MCF 10A (cell line): ENCODE data around the gene SMIM21. TPM values are rescaled to one million over a fixed set of nuclear protein-coding genes. Genes with fewer than 3 reads are reported as not detected.

Source experiments
- BruUV-seq: library from RNA; stranded (reverse); fragments of 400-500 nt; replicated peaks from 2 replicates; lab custom pipeline; 2021; lab: Mats Ljungman, UMichigan
- CTCF ChIA-PET: fragments of 300-600 bp; sonication (Branson Sonifier 250); formaldehyde crosslinking; extraction: SDS; loops from one replicate; lab custom pipeline; 2021; ENCODE audit warnings: antibody characterized with exemption, inconsistent platforms; lab: Yijun Ruan, JAX
- POLR2A ChIA-PET: fragments of 300-600, 350-650 bp; sonication (Branson Sonifier 250); formaldehyde crosslinking; extraction: SDS; loops from one replicate; lab custom pipeline; 2020; ENCODE audit warnings: antibody characterized with exemption, inconsistent platforms; lab: Yijun Ruan, JAX
- DNase-seq: peaks from one replicate; pipeline ENCODE4 v3.0.0-alpha.2; 2018; ENCODE audit not compliant: unreplicated experiment
- H3K27ac Mint-ChIP-seq: one replicate; pipeline ENCODE4 v1.8.0; 2022; ENCODE audit warnings: mild to moderate bottlenecking, low read depth, mixed read lengths; ENCODE audit not compliant: unreplicated experiment
- H3K27me3 Mint-ChIP-seq: one replicate; pipeline ENCODE4 v1.8.0; 2022; ENCODE audit warnings: mixed read lengths; ENCODE audit not compliant: insufficient read depth, unreplicated experiment
- H3K36me3 Mint-ChIP-seq: one replicate; pipeline ENCODE4 v1.8.0; 2022; ENCODE audit warnings: mild to moderate bottlenecking, moderate library complexity, mixed read lengths; ENCODE audit not compliant: insufficient read depth, unreplicated experiment
- H3K4me1 Mint-ChIP-seq: one replicate; pipeline ENCODE4 v1.8.0; 2022; ENCODE audit warnings: mixed read lengths; ENCODE audit not compliant: insufficient read depth, unreplicated experiment
- H3K4me3 Mint-ChIP-seq: one replicate; pipeline ENCODE4 v1.8.0; 2022; ENCODE audit warnings: mild to moderate bottlenecking, moderate library complexity, mixed read lengths; ENCODE audit not compliant: unreplicated experiment
- H3K9me3 Mint-ChIP-seq: one replicate; pipeline ENCODE4 v1.8.0; 2022; ENCODE audit warnings: mixed read lengths; ENCODE audit not compliant: unreplicated experiment
- CTCF ChIP-seq: fragments of 200-600 bp; IDR thresholded peaks from one replicate; pipeline ENCODE4 v1.8.0; 2022; ENCODE audit warnings: antibody characterized with exemption, mild to moderate bottlenecking; ENCODE audit not compliant: unreplicated experiment
- intact Hi-C: fragments of 100-400 bp; cut with micrococcal nuclease; formaldehyde crosslinking; loops from 2 replicates; pipeline ENCODE4 v1.14.1; 2022
- total RNA-seq: library from RNA; stranded (reverse); gene quantifications from 2 replicates; pipeline ENCODE4 v1.2.3, GENCODE V29; 2022

SMIM21 gene
- total RNA-seq, 1 experiment from 2014 or later: not detected

- POLR2A ChIA-PET: no interaction called here
- no peak overlapping the region for H3K27ac Mint-ChIP-seq
- no peak for TF ChIP-seq CTCF
- no peaks in the 10 kb centered on the region for H3K9me3 Mint-ChIP-seq
- BruUV-seq: no TSS peak
- no peak for DNase-seq
- H3K36me3 Mint-ChIP-seq: peaks cover 5% of the 10 kb centered on the region
- CTCF ChIA-PET: interaction anchor here (0.9 kb wide), 1 partner anchor 864 kb away, joined by 3 read pairs; no protein-coding TSS in a partner anchor
- intact Hi-C loops: no loop called here
- H3K27me3 Mint-ChIP-seq: no peaks in the 10 kb centered on the region
- H3K4me1 Mint-ChIP-seq: no peaks in the 10 kb centered on the region
- H3K4me3 Mint-ChIP-seq: no peak overlapping the region
Measured at GRCh38 chr18:75392226-75392578, 35.3 kb downstream of the SMIM21 start.

GRCh38 chr18:75391279-75392225 lies 36.0 kb downstream of the SMIM21 start:
- Mint-ChIP-seq H3K27ac (no peak overlapping the region), H3K4me1 (no peaks in the 10 kb centered on the region), H3K27me3 (no peaks in the 10 kb centered on the region), H3K9me3 (no peaks in the 10 kb centered on the region), H3K4me3 (no peak overlapping the region), H3K36me3 (peaks cover 5% of the 10 kb centered on the region)
- ChIA-PET CTCF (no interaction called here), POLR2A (no interaction called here)
- TF ChIP-seq CTCF: no peak
- intact Hi-C loops: no loop called here
- no TSS peak for BruUV-seq
- DNase-seq: no peak

- no peak for TF ChIP-seq CTCF
- CTCF ChIA-PET: interaction anchor here (0.9 kb wide), 1 partner anchor 89 kb away, joined by 3 read pairs; no protein-coding TSS in a partner anchor
- Mint-ChIP-seq H3K27ac (no peak overlapping the region), H3K36me3 (peaks cover 5% of the 10 kb centered on the region), H3K4me3 (no peak overlapping the region), H3K9me3 (no peaks in the 10 kb centered on the region), H3K27me3 (no peaks in the 10 kb centered on the region), H3K4me1 (no peaks in the 10 kb centered on the region)
- POLR2A ChIA-PET: no interaction called here
- no peak for DNase-seq
- no TSS peak for BruUV-seq
- intact Hi-C loops: no loop called here
Measured at GRCh38 chr18:75390854-75391253, 36.6 kb downstream of the SMIM21 start.

GRCh38 chr18:75384144-75384543 lies 43.4 kb downstream of the SMIM21 start:
- intact Hi-C loops: no loop called here
- Mint-ChIP-seq H3K27me3 (peaks cover 9% of the 10 kb centered on the region), H3K4me1 (no peaks in the 10 kb centered on the region), H3K4me3 (no peak overlapping the region), H3K9me3 (no peaks in the 10 kb centered on the region), H3K27ac (no peak overlapping the region), H3K36me3 (peaks cover 3% of the 10 kb centered on the region)
- TF ChIP-seq CTCF: no peak
- CTCF ChIA-PET: no interaction called here
- no TSS peak for BruUV-seq
- DNase-seq: no peak
- POLR2A ChIA-PET: no interaction called here
